Uterus (tissue), 2 donors: ENCODE measurements around the gene ATP6V0E1.

Experiments used
- POLR2A ChIP-seq, 2 donors: fragments of 450-650 bp; IDR thresholded peaks; one replicate each; pipeline ENCODE4 v1.6.1; 2016; ENCODE audit warnings: antibody characterized with exemption in 2 of 2, mild to moderate bottlenecking in 1 of 2, moderate library complexity in 1 of 2
- TF ChIP-seq, protein P1 (sequence below), 4 experiments: fragments of 200-600 bp in 2 of 4; fragments of 450-650 bp in 2 of 4; sonication (generic) in 2 of 4; IDR thresholded peaks; one replicate each; pipeline ENCODE4 v1.5.1; 2016 to 2019; ENCODE audit warnings: antibody characterized with exemption in 4 of 4, mild to moderate bottlenecking in 2 of 4, moderate library complexity in 1 of 4

DNA sequence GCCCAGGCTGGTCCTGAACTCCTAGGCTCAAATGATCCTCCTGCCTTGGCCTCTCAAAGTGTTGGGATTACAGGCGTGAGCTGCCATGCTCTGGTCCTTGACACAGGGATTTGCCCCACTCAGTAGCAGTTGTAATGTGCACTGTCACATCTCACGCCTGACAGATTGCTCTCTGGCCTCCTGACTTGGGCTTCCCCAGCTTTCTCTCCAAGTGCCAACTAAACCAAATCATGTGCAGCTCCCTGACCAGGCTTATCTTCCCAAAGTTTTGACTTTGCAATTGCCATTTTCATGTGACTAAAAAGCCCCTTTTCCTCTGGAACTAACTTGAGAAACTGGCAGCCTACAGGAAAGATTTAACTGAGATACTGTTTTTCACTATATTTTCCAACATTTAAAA, 13.7 kb upstream of the ATP6V0E1 start:
- TF ChIP-seq, protein P1, sequence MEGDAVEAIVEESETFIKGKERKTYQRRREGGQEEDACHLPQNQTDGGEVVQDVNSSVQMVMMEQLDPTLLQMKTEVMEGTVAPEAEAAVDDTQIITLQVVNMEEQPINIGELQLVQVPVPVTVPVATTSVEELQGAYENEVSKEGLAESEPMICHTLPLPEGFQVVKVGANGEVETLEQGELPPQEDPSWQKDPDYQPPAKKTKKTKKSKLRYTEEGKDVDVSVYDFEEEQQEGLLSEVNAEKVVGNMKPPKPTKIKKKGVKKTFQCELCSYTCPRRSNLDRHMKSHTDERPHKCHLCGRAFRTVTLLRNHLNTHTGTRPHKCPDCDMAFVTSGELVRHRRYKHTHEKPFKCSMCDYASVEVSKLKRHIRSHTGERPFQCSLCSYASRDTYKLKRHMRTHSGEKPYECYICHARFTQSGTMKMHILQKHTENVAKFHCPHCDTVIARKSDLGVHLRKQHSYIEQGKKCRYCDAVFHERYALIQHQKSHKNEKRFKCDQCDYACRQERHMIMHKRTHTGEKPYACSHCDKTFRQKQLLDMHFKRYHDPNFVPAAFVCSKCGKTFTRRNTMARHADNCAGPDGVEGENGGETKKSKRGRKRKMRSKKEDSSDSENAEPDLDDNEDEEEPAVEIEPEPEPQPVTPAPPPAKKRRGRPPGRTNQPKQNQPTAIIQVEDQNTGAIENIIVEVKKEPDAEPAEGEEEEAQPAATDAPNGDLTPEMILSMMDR (IDR thresholded peaks at IDR 0.05) = no peak
- TF ChIP-seq POLR2A (IDR thresholded peaks at IDR 0.05) = no peak
